SK-N-SH (cell line): ENCODE results near the gene PCDHGA5. TPM values are rescaled to one million over a fixed set of nuclear protein-coding genes. Genes with fewer than 3 reads are reported as not detected.
"Not testable (repeated sequence)": the region's sequence is repeated elsewhere in the genome, so short reads cannot be mapped to it uniquely, and the experiment has no call there.

Experiments used
- CTCF ChIA-PET: fragments of 300-600, 350-600 bp; formaldehyde crosslinking; extraction: SDS; loops from one replicate; lab custom pipeline; 2021; lab: Yijun Ruan, JAX
- POLR2A ChIA-PET: fragments of 350-600 bp; sonication (Branson Sonifier 250); formaldehyde crosslinking; extraction: SDS; loops from one replicate; lab custom pipeline; 2020; ENCODE audit warnings: antibody characterized with exemption, inconsistent platforms; lab: Yijun Ruan, JAX
- DNase-seq: peaks from one replicate; pipeline ENCODE4 v3.0.0; 2012
- H2AFZ ChIP-seq: fragments of 200-600 bp; sonication (generic); 2 replicates; pipeline ENCODE4 v1.8.1; 2016; ENCODE audit warnings: antibody characterized with exemption, mild to moderate bottlenecking, low read depth
- H3F3A ChIP-seq: fragments of 200-600 bp; sonication (generic); replicated peaks from 2 replicates; pipeline ENCODE3; 2016; ENCODE audit warnings: antibody characterized with exemption, mild to moderate bottlenecking; ENCODE audit not compliant: insufficient read depth
- H3K27ac ChIP-seq, 2 experiments: fragments of 200-500 bp in 1 of 2; fragments of 200-600 bp in 1 of 2; sonication (Bioruptor generic) in 1 of 2; sonication (generic), shearing (Covaris generic) in 1 of 2; 2 replicates each; pipeline versions ENCODE4 v1.5.1 to v1.6.1; 2014 to 2016; ENCODE audit warnings: low read depth in 2 of 2, inconsistent platforms in 1 of 2, low read length in 1 of 2, mild to moderate bottlenecking in 1 of 2, mixed read lengths in 1 of 2
- H3K27me3 ChIP-seq: fragments of 200-600 bp; sonication (generic), shearing (Covaris generic); 2 replicates; pipeline ENCODE4 v1.6.1; 2016; ENCODE audit warnings: mixed run types; ENCODE audit not compliant: insufficient read depth
- H3K36me3 ChIP-seq, 2 experiments: fragments of 200-500 bp in 1 of 2; fragments of 200-600 bp in 1 of 2; sonication (Bioruptor generic) in 1 of 2; sonication (generic) in 1 of 2; replicated peaks in 1 of 2; 2 replicates each; pipeline versions ENCODE3 to v1.5.1; 2014 to 2016; ENCODE audit warnings: low read length in 1 of 2, mild to moderate bottlenecking in 1 of 2; ENCODE audit not compliant: insufficient read depth in 2 of 2, control insufficient read depth in 1 of 2
- H3K4me1 ChIP-seq, 2 experiments: fragments of 200-500 bp in 1 of 2; fragments of 200-600 bp in 1 of 2; sonication (Bioruptor generic) in 1 of 2; sonication (generic), shearing (Covaris generic) in 1 of 2; 2 replicates each; pipeline versions ENCODE4 v1.5.1 to v1.6.1; 2014 to 2016; ENCODE audit warnings: low read depth in 1 of 2, low read length in 1 of 2, mixed run types in 1 of 2; ENCODE audit not compliant: insufficient read depth in 2 of 2, control insufficient read depth in 1 of 2
- H3K4me2 ChIP-seq: fragments of 200-600 bp; sonication (generic), shearing (Covaris generic); 2 replicates; pipeline ENCODE4 v1.6.1; 2017; ENCODE audit warnings: mixed run types
- H3K4me3 ChIP-seq, 2 experiments: fragments of 200-500 bp in 1 of 2; fragments of 200-600 bp in 1 of 2; sonication (Bioruptor generic) in 1 of 2; sonication (generic), shearing (Covaris generic) in 1 of 2; 2 replicates each; pipeline versions ENCODE4 v1.5.1 to v1.8.1; 2014 to 2016; ENCODE audit warnings: low read depth in 2 of 2, inconsistent platforms in 1 of 2, low read length in 1 of 2, mild to moderate bottlenecking in 1 of 2, mixed read lengths in 1 of 2, moderate library complexity in 1 of 2
- H3K79me2 ChIP-seq: fragments of 200-600 bp; sonication (generic); 2 replicates; pipeline ENCODE4 v1.8.1; 2017; ENCODE audit warnings: mild to moderate bottlenecking; ENCODE audit not compliant: insufficient read depth
- H3K9ac ChIP-seq: fragments of 200-600 bp; sonication (generic); 2 replicates; pipeline ENCODE4 v1.6.1; 2017; ENCODE audit warnings: mixed run types
- H3K9me2 ChIP-seq: fragments of 200-600 bp; sonication (generic); 2 replicates; pipeline ENCODE4 v1.6.1; 2017; ENCODE audit warnings: mixed run types
- H3K9me3 ChIP-seq: fragments of 200-600 bp; sonication (generic); 2 replicates; pipeline ENCODE4 v1.6.1; 2017; ENCODE audit warnings: mixed run types, mild to moderate bottlenecking, moderate library complexity
- H4K20me1 ChIP-seq: fragments of 200-600 bp; sonication (generic); 2 replicates; pipeline ENCODE4 v1.6.1; 2017; ENCODE audit warnings: mild to moderate bottlenecking, mixed run types; ENCODE audit not compliant: insufficient read depth
- CHD2 ChIP-seq: fragments of 150-350 bp; IDR thresholded peaks from 2 replicates; pipeline ENCODE4 v1.6.1; 2018; ENCODE audit warnings: low read length; ENCODE audit not compliant: partially characterized antibody
- CTCF ChIP-seq: fragments of 200-600 bp; sonication (generic); IDR thresholded peaks from 2 replicates; pipeline ENCODE4 v1.6.1; 2017; ENCODE audit warnings: antibody characterized with exemption, mild to moderate bottlenecking, moderate library complexity
- EP300 ChIP-seq, 2 experiments: IDR thresholded peaks; 2 replicates each; pipeline versions ENCODE4 v1.4.0 to v1.6.1; 2012; ENCODE audit warnings: borderline replicate concordance in 1 of 2, low read depth in 1 of 2, low read length in 1 of 2
- FOSL2 ChIP-seq: IDR thresholded peaks from 2 replicates; pipeline ENCODE4 v1.4.0; 2012; ENCODE audit warnings: low read depth, mild to moderate bottlenecking, moderate library complexity, borderline replicate concordance
- FOXM1 ChIP-seq: IDR thresholded peaks from 2 replicates; pipeline ENCODE4 v1.4.0; 2012; ENCODE audit warnings: low read depth, mild to moderate bottlenecking
- JUND ChIP-seq: IDR thresholded peaks from 2 replicates; pipeline ENCODE4 v1.4.0; 2012
- MEF2A ChIP-seq: IDR thresholded peaks from 2 replicates; pipeline ENCODE4 v1.4.0; 2012; ENCODE audit warnings: low read depth, borderline replicate concordance
- MXI1 ChIP-seq: IDR thresholded peaks from 2 replicates; pipeline ENCODE4 v1.6.1; 2012; ENCODE audit warnings: mild to moderate bottlenecking, low read depth, low read length, improper control_type of control experiment
- NFIC ChIP-seq: IDR thresholded peaks from 2 replicates; pipeline ENCODE4 v1.4.0; 2012; ENCODE audit warnings: borderline replicate concordance
- PBX3 ChIP-seq: IDR thresholded peaks from 2 replicates; pipeline ENCODE4; 2012
- POLR2AphosphoS5 ChIP-seq: IDR thresholded peaks from 2 replicates; pipeline ENCODE4 v1.6.1; 2012; ENCODE audit warnings: low read depth, low read length
- RAD21 ChIP-seq: IDR thresholded peaks from 2 replicates; pipeline ENCODE4 v1.6.1; 2012; ENCODE audit warnings: mild to moderate bottlenecking, low read length
- SIN3A ChIP-seq: IDR thresholded peaks from 2 replicates; pipeline ENCODE4 v1.6.1; 2012; ENCODE audit warnings: low read depth, mild to moderate bottlenecking, low read length, moderate library complexity, borderline replicate concordance
- TAF1 ChIP-seq: IDR thresholded peaks from 2 replicates; pipeline ENCODE4 v1.6.1; 2012; ENCODE audit warnings: low read depth, mild to moderate bottlenecking, low read length, moderate library complexity, borderline replicate concordance
- TCF12 ChIP-seq: IDR thresholded peaks from 2 replicates; pipeline ENCODE4 v1.4.0; 2012
- TEAD4 ChIP-seq: IDR thresholded peaks from 2 replicates; pipeline ENCODE4 v1.4.0; 2012; ENCODE audit warnings: mild to moderate bottlenecking, borderline replicate concordance; ENCODE audit not compliant: insufficient read depth
- USF1 ChIP-seq: IDR thresholded peaks from 2 replicates; pipeline ENCODE4 v1.4.0; 2012; ENCODE audit warnings: low read depth, borderline replicate concordance
- WGBS: methylation state at CpG from one replicate; pipeline ENCODE4 v1.1.6; 2017; ENCODE audit warnings: low lambda C conversion rate; 5-methylcytosine and 5-hydroxymethylcytosine counted together
- polyA plus RNA-seq, 3 experiments: library from polyadenylated mRNA; depleted of rRNA; stranded (reverse); fragments of >200 nt; gene quantifications; 2 replicates each; pipeline ENCODE4 v1.2.3, GENCODE V29; 2012

PCDHGA5 gene
- polyA plus RNA-seq, 1 of the 3 experiments (the other 2 are of a cell fraction) = 0.71 TPM

- DNase-seq, H3K4me3 ChIP-seq, H3K4me2 ChIP-seq, H3K9me2 ChIP-seq, H3F3A ChIP-seq, H3K9ac ChIP-seq, H3K27ac ChIP-seq, H3K27me3 ChIP-seq, H3K79me2 ChIP-seq, H3K4me1 ChIP-seq, H4K20me1 ChIP-seq, H2AFZ ChIP-seq, H3K9me3 ChIP-seq, POLR2A ChIA-PET: not testable (repeated sequence)
- peaks cover 0 to 15% of the 10 kb centered on the region in 2 experiments for H3K36me3 ChIP-seq
- 81% methylated on average over 24 of the region's 53 CpGs for WGBS
- CTCF ChIA-PET = interaction anchor here (0.7 kb wide), 1 partner anchor 131 kb away, joined by 3 read pairs; no protein-coding TSS in a partner anchor
Observed at GRCh38 chr5:141394401-141395187, 30.6 kb downstream of the PCDHGA5 start.

- H3K4me1 ChIP-seq, H3K79me2 ChIP-seq, H3K4me3 ChIP-seq, H3F3A ChIP-seq, H2AFZ ChIP-seq, POLR2A ChIA-PET, H3K9ac ChIP-seq, H3K27ac ChIP-seq, H3K9me2 ChIP-seq, DNase-seq, H3K36me3 ChIP-seq, H3K4me2 ChIP-seq, H4K20me1 ChIP-seq, H3K27me3 ChIP-seq: not testable (repeated sequence)
- H3K9me3 ChIP-seq = peaks cover 11% of the 10 kb centered on the region
- WGBS = 61% methylated on average over 22 of the region's 43 CpGs
- CTCF ChIA-PET = interaction anchor here (0.9 to 1.0 kb wide), 3 partner anchors 32 to 216 kb away, joined by 3 to 4 read pairs (median 3); partner anchors contain the start of genes PCDHB16 and PCDHGA12
Observed at GRCh38 chr5:141397756-141398551, 34.0 kb downstream of the PCDHGA5 start, which contains the start of gene PCDHGB5. Gene PCDHGB5 (plus strand): TSS chr5:141397947. CDS start chr5:141398128, 181 bp downstream.

GRCh38 chr5:141398608-141399007 lies 34.6 kb downstream of the PCDHGA5 start:
- Histone ChIP-seq H3K4me3 (no peak overlapping the region), H3K4me2 (no peak overlapping the region)
- TF ChIP-seq USF1 (no peak), RAD21 (no peak), CTCF (no peak), EP300 (IDR thresholded peaks at IDR 0.05; ENCODE audit: borderline replicate concordance in 1 of 2, low read depth in 1 of 2, low read length in 1 of 2) (no peak), PBX3 (no peak), TAF1 (no peak), NFIC (no peak), MEF2A (no peak), MXI1 (no peak), TEAD4 (no peak), FOXM1 (no peak), FOSL2 (no peak), JUND (no peak), CHD2 (no peak), POLR2AphosphoS5 (no peak), TCF12 (no peak), SIN3A (no peak)

More at GRCh38 chr5:141398608-141399007, 34.6 kb downstream of the PCDHGA5 start:
- Histone ChIP-seq H3K27me3 (no peaks in the 10 kb centered on the region), H3K9me3 (peaks cover 9% of the 10 kb centered on the region), H4K20me1 (no peaks in the 10 kb centered on the region), H3K4me1 (no peaks in the 10 kb centered on the region), H3K9me2 (no peaks in the 10 kb centered on the region), H3K79me2 (no peaks in the 10 kb centered on the region; the same call in 1 of the 2 replicates), H3K9ac (no peak overlapping the region), H2AFZ (no peak overlapping the region), H3K27ac (no peak overlapping the region), H3K36me3 (peaks cover 0 to 2% of the 10 kb centered on the region in 2 experiments), H3F3A (no peaks in the 10 kb centered on the region)
- WGBS = 66% methylated on average over 14 of the region's 15 CpGs
- POLR2A ChIA-PET = no interaction called here
- DNase-seq = no peak
- CTCF ChIA-PET = interaction anchor here (1.0 kb wide), 1 partner anchor 159 kb away, joined by 4 read pairs; no protein-coding TSS in a partner anchor
